T-helper 2 cell (primary cell): ENCODE data around the gene SNF8.

Experiments
- DNase-seq, 5 experiments: peaks; one replicate each; pipeline versions ENCODE4 v3.0.0 to v3.0.0-alpha.2; 2012 to 2022

SNF8 gene

DNA sequence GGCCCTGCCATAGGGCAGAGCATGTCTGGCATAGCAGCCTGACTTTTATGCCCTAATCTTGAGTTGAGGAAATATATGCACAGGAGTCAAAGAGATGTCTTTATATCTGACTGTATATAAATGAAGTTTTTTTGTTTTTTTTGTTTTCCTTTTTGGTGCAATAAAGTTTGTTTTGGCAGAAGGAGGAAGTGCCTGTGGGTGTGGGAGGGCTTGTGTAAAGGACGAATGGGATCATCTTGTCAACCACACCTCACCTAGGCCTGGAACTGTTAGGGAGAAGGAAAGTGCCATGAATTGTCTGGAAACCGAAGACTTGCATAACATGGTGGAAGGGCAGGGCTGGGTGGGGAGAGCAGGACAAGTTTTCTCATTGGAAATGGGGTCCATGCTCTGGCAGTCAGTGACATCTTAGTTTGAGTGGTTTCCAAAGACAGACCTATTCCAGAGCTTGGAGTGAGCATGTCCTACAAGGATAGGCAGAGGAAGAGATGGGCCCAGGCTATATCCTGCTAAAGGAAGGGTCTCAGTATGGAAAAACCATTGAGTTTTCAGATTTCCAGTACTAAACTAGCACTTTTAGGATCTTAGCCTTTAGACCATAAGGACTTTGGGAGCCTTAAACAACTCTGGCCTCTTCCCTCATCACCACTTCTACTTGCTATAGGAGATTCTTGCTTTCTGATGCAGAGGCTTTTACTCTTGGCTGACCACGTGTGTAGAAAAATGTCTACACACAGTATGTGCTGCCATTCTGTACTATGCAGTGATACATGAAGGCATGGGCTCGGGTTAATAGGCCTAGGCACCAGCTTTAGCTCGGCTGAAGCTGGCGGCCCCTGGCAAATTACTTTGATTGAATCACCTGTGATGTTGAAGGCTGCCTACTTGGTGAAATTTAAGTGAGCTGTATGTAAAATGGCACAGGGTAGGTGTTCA is 15.5 kb downstream of the SNF8 start:
- DNase-seq: no peak

DNA sequence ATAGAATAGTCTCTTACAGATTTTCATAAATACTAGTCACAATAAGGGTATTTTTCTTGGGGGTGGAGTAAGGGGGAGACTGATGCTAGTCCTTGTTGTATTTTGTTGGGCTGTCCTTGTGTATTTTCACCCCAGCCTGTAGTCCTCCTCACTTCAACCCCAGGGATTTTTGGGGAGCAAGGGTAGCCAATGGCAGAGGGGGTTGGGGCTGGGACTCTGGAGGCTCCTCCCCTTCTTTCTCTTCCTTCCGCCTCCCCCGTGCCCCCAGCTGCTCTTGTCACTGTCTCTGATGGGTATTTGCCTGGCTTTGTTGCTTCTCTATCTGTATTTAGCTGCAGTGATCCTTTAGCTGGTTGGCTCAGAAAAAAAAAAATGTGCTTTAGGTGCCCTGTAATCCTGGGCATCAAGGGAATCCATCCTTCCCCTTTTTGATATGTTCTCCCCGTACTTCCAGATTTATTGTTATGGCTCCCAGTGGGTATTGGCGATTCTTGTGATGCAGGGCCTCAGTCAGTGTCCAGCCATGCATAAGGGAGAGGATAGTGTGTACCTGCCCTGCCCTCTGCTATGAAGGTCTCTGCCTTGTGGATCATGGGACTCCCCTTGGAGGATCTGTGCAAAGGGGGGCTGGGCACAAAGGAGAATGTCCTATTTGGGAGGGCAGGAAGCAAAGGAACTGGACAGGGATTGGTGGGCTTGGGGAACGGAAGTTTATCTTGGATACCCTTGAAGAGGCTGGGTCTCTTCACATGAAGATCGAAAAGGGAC is 16.5 kb downstream of the SNF8 start:
- DNase-seq: no peak

DNA sequence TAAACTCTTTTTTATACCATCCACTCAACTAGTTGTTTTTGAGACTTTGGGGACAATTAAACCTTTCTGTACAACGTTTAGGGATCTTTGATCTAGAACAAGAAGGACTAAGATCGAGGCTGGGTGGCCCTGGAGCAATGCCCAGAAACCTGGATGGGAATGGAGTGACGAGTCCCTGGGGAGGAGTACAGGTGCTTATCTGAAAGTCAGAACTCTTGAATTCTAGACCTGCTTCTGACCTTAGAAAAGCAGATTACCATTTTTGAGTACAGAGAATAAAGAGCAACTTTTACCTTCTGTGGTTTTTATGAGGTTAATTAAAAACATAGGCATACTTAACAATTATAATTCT is 18.7 kb downstream of the SNF8 start:
- DNase-seq: no peak

- DNase-seq: no peak
Measured at GRCh38 chr17:48925251-48925990, 19.2 kb downstream of the SNF8 start.

DNA sequence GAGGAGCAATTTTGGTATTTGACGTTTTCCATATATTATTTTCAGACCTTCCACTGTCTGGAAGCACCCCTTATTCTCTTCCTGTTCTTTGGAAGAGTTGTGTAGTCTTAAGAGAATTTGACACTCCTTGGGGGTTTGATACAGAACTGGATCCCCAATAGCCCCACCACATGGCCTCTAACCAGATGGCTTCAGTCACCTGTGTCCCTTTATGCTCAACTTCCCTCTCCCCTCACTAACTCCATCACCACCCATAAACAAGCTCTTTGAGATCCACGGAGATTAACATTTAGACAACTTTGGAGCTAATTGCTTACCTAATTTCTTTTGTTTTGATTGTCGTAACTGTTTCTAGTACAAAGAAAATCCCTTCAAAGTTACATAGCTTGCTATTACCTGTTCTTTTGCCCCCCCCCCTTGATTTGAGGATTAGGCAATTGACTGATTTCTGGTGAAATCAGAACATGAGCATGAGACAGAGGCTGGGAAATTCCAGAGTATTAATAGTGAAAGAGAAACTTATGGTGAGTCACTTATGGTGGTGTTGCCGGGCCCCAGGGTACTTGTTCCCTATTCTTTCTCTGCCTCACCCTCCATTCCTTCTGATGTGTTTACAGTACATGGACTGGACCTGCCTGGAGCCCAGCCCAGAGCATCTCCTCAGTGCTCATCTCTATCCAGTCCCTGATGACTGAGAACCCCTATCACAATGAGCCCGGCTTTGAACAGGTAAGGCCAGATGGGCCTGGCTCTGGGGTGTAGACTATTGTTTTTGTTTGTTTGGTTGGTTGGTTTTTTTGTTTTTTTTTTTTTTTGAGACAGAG is 29.0 kb downstream of the SNF8 start:
- peak in 4 of 5 experiments; percentile 3 to 86 (median 22) for DNase-seq

GRCh38 chr17:48912476-48912875 is 32.2 kb downstream of the SNF8 start:
- DNase-seq: no peak

DNA sequence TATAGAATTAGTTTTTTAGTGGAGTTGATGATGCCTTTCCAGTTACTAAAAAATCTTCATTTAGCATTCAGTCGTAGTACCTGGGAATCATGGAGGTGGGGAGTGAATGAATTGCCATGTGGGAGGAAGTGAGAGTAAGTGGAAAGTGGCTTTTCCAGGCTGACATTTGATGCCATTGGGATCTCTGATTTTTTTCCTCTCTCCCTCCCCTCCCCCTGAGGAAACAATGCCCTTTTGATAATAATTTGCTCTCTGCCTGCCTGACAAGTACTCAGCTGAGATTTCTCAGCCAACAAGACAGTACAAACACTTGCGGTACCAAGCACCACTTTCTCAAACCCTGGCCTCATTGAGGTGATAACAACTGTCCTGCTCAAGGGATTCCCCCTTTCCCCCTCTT is 34.3 kb downstream of the SNF8 start:
- no peak for DNase-seq

GRCh38 chr17:48909783-48910182 is 34.9 kb downstream of the SNF8 start:
- no peak for DNase-seq

DNA sequence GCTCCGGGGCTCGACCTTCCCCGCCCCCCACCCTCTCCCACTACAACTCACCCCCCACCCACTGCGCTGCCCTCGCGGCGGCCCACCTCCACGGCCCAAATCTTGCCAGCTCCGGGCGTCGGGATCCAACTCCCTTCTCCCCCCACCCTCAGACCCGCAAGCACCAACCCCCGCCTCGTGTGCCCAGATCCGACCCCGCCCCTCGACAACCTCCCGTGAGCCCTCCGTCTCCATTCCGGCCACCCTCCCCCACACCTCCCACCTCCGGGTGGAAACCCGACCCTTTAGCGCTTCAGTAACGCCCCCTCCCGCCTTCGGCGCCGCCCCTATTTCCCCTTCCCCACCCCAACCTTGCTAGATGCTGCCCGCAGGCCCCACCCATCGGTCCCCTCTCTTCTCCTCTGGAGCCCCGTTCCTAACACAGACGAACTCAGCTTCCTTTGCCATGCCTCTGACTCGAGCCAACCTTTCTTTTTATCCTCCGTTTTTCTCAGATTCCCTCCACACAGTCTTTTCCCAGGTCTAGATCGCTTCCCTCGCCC is 35.7 kb downstream of the SNF8 start:
- peak; percentile 67 to 93 (median 79) for DNase-seq

DNA sequence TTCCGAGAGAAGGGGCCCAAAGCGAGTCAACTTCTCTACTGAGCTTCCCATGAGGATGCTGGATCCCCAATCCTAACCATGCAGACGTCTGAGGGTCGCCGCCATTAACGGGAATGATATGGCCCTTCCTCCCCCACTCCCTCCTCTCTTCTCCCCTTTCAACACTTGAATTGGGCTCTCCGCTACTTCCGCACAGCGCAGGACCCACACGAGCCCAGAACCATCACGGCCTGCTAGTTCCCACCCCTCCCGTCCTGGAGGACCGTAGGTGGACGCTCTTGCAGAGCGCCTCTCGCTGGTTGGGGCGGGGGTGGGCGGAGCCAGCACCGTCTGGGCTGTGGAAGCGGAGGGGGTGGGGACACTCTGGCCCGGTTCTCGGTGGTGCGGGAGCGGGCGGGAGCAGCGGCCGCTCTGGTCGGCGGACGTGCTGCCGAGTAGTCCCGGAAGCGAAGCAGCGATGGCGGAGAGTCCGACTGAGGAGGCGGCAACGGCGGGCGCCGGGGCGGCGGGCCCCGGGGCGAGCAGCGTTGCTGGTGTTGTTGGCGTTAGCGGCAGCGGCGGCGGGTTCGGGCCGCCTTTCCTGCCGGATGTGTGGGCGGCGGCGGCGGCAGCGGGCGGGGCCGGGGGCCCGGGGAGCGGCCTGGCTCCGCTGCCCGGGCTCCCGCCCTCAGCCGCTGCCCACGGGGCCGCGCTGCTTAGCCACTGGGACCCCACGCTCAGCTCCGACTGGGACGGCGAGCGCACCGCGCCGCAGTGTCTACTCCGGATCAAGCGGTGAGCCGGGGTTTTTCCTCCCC is 36.4 kb downstream of the SNF8 start, which contains the start of gene UBE2Z:
Gene UBE2Z, plus strand, starts transcription at position 361 of the 797 bp plus-strand sequence. Its CDS starts 97 bp downstream, at position 458.
- DNase-seq: peak; percentile 67 to 96 (median 80)

- peak in 1 of 5 experiments; percentile 51 for DNase-seq
Measured at GRCh38 chr17:48907713-48908046, 37.0 kb downstream of the SNF8 start.

DNA sequence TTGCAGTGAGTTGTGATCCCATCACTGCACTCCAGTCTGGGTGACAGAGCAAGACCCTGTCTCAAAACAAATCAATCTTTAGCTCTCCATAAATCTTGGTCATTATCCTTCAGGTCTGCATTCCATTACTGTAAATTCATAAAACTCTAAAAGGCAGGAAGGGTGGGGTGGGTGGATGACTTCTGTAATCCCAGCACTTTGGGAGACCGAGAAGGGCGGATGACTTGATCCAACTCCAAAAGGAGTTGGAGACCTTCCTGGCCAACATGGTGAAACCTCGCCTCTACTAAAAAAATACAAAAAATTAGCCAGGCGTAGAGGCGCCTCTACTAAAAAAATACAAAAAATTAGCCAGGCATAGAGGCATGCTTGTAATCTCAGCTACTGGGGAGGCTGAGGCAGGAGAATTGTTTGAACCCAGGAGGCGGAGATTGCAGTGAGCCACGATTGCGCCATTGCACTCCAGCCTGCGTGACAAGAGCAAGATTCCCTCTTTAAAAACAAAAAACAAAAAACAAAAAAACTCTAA is 38.6 kb downstream of the SNF8 start:
- no peak for DNase-seq

- no peak for DNase-seq
Measured at GRCh38 chr17:48904428-48904827, 40.2 kb downstream of the SNF8 start.

- DNase-seq: no peak
Measured at GRCh38 chr17:48903401-48903800, 41.2 kb downstream of the SNF8 start.

DNA sequence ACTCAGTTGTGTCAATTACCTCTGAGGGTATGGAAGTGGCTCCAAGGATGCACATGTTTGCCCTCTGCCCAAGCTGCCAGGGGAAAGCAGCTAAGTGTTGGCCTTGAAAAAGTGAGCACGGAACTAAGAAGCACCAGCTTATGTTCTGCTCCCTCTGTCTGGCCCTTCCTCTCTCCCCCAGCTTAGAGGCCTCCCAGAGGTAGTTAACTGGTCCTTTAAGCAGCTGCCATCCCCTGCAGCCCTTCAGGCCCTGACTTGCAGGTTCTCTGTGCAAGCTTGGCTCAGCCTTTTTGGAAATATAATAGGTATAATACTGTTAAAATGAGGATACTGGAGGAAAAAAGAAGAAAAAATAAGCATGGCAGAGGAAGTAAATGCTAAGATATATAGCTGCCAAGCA is 43.4 kb downstream of the SNF8 start:
- DNase-seq: no peak

GRCh38 chr17:48894886-48895285 is 49.8 kb downstream of the SNF8 start:
- no peak for DNase-seq

DNA sequence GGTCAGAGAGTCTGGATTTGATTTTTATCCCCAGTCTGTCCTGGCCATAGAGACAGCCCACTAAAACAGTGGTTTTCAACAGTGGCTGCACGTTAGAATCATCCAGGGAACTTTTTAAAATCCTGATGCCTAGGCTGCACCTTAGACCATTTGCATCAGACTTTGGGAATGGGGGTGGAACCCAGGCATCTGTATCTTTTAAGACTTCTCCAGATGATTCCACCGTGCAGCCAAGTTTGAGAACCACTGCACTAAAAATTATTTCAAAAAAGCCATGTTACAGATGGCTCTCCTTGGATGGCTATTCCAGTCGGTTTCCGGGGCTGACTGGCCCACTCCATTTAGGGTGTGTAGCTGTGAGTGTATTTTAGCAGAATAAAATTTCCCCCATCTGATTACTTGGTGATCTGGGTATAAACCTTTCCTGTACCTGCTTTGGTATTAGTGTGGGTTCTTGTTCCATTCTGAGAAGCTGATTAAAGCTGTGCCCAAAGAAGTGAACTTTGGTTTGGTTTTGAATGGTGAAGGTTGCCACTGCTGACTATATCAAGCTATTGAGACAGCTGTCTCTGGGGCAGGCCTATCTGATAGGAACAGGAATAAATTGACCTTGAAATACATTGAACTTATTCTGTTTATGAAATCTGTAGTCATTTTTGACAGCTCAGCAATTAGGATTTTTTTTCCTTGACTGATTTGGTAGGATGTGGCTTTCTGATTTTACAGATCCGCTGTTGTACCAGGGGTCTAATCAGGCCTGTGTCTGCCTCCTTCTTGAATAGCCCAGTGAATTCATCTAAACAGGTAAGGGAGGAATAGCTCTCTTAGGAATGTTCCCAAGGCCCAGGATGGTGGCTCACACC is 50.8 kb downstream of the SNF8 start:
- DNase-seq: no peak

DNA sequence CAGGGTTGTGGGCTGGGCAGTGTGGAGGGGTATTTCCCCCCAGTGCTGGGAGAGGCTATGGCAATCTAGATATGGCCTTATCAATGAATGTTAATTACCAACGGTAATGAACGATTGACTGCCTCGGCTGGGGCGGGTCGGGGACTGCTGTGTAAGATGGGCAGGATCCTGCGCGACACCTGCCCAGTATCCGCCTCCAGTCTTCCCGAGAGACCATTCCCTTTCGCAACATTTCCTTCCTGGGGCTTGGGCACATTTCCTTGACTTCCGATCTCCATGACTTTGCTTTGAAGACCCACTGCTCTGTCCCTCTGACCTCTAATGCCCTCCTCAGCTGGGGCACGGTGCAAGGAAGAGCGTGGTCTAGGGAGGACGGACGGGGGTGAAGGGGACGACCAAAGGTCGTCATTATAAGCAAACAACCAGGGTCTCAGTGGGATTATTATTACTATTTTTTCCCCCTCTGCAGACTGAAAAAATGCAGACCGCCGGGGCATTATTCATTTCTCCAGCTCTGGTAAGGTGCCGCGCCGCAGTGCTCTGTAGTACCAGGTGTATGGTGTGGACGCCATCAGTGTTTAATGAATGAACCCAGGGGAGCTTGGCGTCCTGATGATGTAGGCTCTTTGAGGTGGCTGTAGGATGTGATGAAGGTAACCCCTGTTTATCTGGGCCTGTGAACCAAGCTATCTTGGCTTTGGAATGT is 51.5 kb downstream of the SNF8 start:
- peak in 1 of 5 experiments; percentile 7 for DNase-seq

- DNase-seq: no peak
Measured at GRCh38 chr17:48890086-48890485, 54.6 kb downstream of the SNF8 start.
